Activated effector memory CD4-positive, alpha-beta T cell treated with Interleukin-2 at 50 U/mL for 16 hours (primary cell): ENCODE data around the gene ATP12A.

Experiments used
- DNase-seq: peaks from one replicate; pipeline ENCODE4 v3.0.0-alpha.2; 2020

The ATP12A gene

GRCh38 chr13:24680258-24680920 is at the start of gene ATP12A:
Gene ATP12A, plus strand, starts transcription at chr13:24680408. Its CDS starts 336 bp downstream, at chr13:24680744.
- peak; percentile 9 for DNase-seq

- DNase-seq: no peak
Measured at GRCh38 chr13:24630851-24631620, 49.2 kb upstream of the ATP12A start.

- DNase-seq: no peak
Measured at GRCh38 chr13:24631922-24632321, 48.3 kb upstream of the ATP12A start.

- no peak for DNase-seq
Measured at GRCh38 chr13:24632382-24633121, 47.7 kb upstream of the ATP12A start.

- no peak for DNase-seq
Measured at GRCh38 chr13:24636776-24637175, 43.4 kb upstream of the ATP12A start.

- DNase-seq: no peak
Measured at GRCh38 chr13:24638096-24638495, 42.1 kb upstream of the ATP12A start.

GRCh38 chr13:24640752-24641151 is 39.5 kb upstream of the ATP12A start:
- no peak for DNase-seq

- DNase-seq: no peak
Measured at GRCh38 chr13:24642219-24642618, 38.0 kb upstream of the ATP12A start.

- DNase-seq: no peak
Measured at GRCh38 chr13:24644036-24644435, 36.2 kb upstream of the ATP12A start.

GRCh38 chr13:24648271-24648670 is 31.9 kb upstream of the ATP12A start:
- DNase-seq: no peak

GRCh38 chr13:24648983-24649687 is 31.1 kb upstream of the ATP12A start:
- DNase-seq: no peak

- no peak for DNase-seq
Measured at GRCh38 chr13:24649688-24650043, 30.5 kb upstream of the ATP12A start.

GRCh38 chr13:24650161-24650560 is 30.0 kb upstream of the ATP12A start:
- DNase-seq: no peak

GRCh38 chr13:24651718-24652345 is 28.4 kb upstream of the ATP12A start:
- no peak for DNase-seq

- no peak for DNase-seq
Measured at GRCh38 chr13:24652359-24652758, 27.8 kb upstream of the ATP12A start.

GRCh38 chr13:24654741-24655140 is 25.5 kb upstream of the ATP12A start:
- DNase-seq: no peak

- DNase-seq: no peak
Measured at GRCh38 chr13:24659239-24659638, 21.0 kb upstream of the ATP12A start.

GRCh38 chr13:24660023-24660741 is 20.0 kb upstream of the ATP12A start:
- DNase-seq: no peak

GRCh38 chr13:24661713-24662112 is 18.5 kb upstream of the ATP12A start:
- DNase-seq: no peak

GRCh38 chr13:24662195-24663088 is 17.8 kb upstream of the ATP12A start:
- no peak for DNase-seq

GRCh38 chr13:24663089-24663395 is 17.2 kb upstream of the ATP12A start:
- no peak for DNase-seq
